ENCODE data around the gene AMBP.

DNA sequence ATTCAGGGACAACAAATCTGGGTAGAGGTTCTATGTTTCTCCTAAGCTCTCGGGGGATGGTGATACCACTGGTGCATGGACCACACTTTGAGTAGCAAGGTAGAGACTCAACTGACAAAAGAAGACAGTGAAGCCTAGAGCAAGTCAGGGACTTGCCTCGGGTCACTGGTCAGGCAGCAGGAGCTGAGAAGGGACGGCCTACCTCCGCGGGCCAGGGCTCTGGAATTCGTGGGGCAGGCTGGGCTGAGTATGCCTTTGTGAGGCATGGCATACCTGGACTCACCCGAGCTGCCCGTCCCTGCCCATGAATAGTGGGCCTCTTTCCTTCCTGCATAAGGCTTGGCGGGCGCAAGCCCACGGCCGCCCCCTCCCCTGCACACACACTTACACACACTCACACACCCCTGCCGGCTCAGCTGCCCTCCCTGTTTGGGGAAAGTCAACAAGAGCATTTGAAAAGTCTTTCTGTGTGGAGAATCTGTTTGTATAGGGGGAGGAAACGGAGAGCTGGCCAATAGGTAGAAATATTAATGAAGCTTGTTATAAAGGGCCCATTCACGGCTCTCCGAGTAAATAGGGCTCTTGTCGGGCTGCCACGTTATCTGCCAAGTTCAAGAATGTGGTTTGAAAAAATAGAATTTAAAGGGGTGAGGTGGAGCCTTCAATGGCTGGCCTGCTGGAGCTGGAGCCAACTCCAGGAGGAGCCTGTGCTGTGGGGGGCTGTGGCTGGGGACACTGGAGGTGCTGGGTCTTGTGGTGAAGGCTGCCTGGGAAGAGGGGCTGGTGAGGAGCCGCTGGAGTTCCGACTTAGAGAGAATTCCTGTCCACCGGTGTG is 40.1 kb upstream of the AMBP start:
- TF ChIP-seq TAF1 (IDR thresholded peaks at IDR 0.05; ENCODE audit: borderline replicate concordance, insufficient read depth, low read length): no peak
- TF ChIP-seq SIN3A (IDR thresholded peaks at IDR 0.05; ENCODE audit: borderline replicate concordance, insufficient read depth, low read length): no peak
- no peak for TF ChIP-seq POLR2AphosphoS5 (IDR thresholded peaks at IDR 0.05; ENCODE audit: low read depth, low read length)
- TF ChIP-seq, protein P1, sequence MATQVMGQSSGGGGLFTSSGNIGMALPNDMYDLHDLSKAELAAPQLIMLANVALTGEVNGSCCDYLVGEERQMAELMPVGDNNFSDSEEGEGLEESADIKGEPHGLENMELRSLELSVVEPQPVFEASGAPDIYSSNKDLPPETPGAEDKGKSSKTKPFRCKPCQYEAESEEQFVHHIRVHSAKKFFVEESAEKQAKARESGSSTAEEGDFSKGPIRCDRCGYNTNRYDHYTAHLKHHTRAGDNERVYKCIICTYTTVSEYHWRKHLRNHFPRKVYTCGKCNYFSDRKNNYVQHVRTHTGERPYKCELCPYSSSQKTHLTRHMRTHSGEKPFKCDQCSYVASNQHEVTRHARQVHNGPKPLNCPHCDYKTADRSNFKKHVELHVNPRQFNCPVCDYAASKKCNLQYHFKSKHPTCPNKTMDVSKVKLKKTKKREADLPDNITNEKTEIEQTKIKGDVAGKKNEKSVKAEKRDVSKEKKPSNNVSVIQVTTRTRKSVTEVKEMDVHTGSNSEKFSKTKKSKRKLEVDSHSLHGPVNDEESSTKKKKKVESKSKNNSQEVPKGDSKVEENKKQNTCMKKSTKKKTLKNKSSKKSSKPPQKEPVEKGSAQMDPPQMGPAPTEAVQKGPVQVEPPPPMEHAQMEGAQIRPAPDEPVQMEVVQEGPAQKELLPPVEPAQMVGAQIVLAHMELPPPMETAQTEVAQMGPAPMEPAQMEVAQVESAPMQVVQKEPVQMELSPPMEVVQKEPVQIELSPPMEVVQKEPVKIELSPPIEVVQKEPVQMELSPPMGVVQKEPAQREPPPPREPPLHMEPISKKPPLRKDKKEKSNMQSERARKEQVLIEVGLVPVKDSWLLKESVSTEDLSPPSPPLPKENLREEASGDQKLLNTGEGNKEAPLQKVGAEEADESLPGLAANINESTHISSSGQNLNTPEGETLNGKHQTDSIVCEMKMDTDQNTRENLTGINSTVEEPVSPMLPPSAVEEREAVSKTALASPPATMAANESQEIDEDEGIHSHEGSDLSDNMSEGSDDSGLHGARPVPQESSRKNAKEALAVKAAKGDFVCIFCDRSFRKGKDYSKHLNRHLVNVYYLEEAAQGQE (IDR thresholded peaks at IDR 0.05; ENCODE audit: insufficient read depth in 1 of 2, low read depth in 2 of 2, low read length in 2 of 2): no peak

All from PFSK-1 (cell line).